GM12878 (cell line): ENCODE data around the gene MAST1. TPM values are rescaled to one million over a fixed set of nuclear protein-coding genes. Genes with fewer than 3 reads are reported as not detected.

ENCODE experiments used
- ATF7 ChIP-seq: fragments of 450-650 bp; IDR thresholded peaks from 2 replicates; pipeline ENCODE4 v1.6.1; 2016; ENCODE audit warnings: low read depth, mild to moderate bottlenecking
- BMI1 ChIP-seq: fragments of 450-650 bp; IDR thresholded peaks from 2 replicates; pipeline ENCODE4 v1.6.1; 2016; ENCODE audit warnings: mild to moderate bottlenecking, moderate library complexity, borderline replicate concordance
- BRCA1 ChIP-seq: IDR thresholded peaks from 2 replicates; pipeline ENCODE4 v1.6.1; 2011; ENCODE audit warnings: low read depth, low read length, improper control_type of control experiment
- CBX3 ChIP-seq: fragments of 200-600 bp; sonication (generic); IDR thresholded peaks from 2 replicates; pipeline ENCODE4 v1.6.1; 2016; ENCODE audit warnings: low read depth, borderline replicate concordance
- CEBPB ChIP-seq, 2 experiments: fragments of 150-350 bp in 1 of 2; IDR thresholded peaks; 2 replicates each; pipeline ENCODE4 v1.6.1; 2012 to 2014; ENCODE audit warnings: low read depth in 2 of 2, low read length in 2 of 2, borderline replicate concordance in 1 of 2, inconsistent platforms in 1 of 2
- EZH2 ChIP-seq: IDR thresholded peaks from 2 replicates; pipeline ENCODE4 v1.6.1; 2012; ENCODE audit warnings: low read depth, mild to moderate bottlenecking, control low read depth, inconsistent platforms, low read length, borderline replicate concordance; ENCODE audit not compliant: control insufficient read depth
- FOXK2 ChIP-seq: fragments of 450-650 bp; IDR thresholded peaks from 2 replicates; pipeline ENCODE4 v1.6.1; 2017; ENCODE audit warnings: mild to moderate bottlenecking, moderate library complexity
- HCFC1 ChIP-seq: fragments of 150-350 bp; IDR thresholded peaks from 2 replicates; pipeline ENCODE4 v1.6.1; 2014; ENCODE audit warnings: low read length
- IKZF1 ChIP-seq: fragments of 450-650 bp; conservative IDR thresholded peaks from 2 replicates; pipeline ENCODE4 v1.6.1; 2017; ENCODE audit warnings: antibody characterized with exemption, mild to moderate bottlenecking
- MAX ChIP-seq: IDR thresholded peaks from 2 replicates; pipeline ENCODE4 v1.6.1; 2012; ENCODE audit warnings: low read depth, low read length, improper control_type of control experiment
- MEF2A ChIP-seq: IDR thresholded peaks from 2 replicates; pipeline ENCODE4 v1.6.1; 2011; ENCODE audit warnings: low read depth, mild to moderate bottlenecking, low read length, moderate library complexity; ENCODE audit not compliant: insufficient read depth
- NBN ChIP-seq: fragments of 450-650 bp; IDR thresholded peaks from 2 replicates; pipeline ENCODE4 v1.6.1; 2016
- NR2C2 ChIP-seq: IDR thresholded peaks from 2 replicates; pipeline ENCODE4 v1.6.1; 2011; ENCODE audit warnings: borderline replicate concordance, low read depth; ENCODE audit not compliant: control insufficient read depth, insufficient read length
- PAX5 ChIP-seq: IDR thresholded peaks from 2 replicates; pipeline ENCODE4 v1.6.1; 2011; ENCODE audit warnings: low read depth, low read length, borderline replicate concordance
- POU2F2 ChIP-seq: IDR thresholded peaks from 3 replicates; pipeline ENCODE4 v1.6.1; 2011; ENCODE audit warnings: low read depth, mild to moderate bottlenecking, low read length, borderline replicate concordance
- RCOR1 ChIP-seq: conservative IDR thresholded peaks from 2 replicates; pipeline ENCODE4 v1.6.1; 2012; ENCODE audit warnings: low read depth, low read length, improper control_type of control experiment
- SMC3 ChIP-seq: IDR thresholded peaks from 2 replicates; pipeline ENCODE4 v1.6.1; 2011; ENCODE audit warnings: low read length, improper control_type of control experiment, borderline replicate concordance
- SUPT20H ChIP-seq: IDR thresholded peaks from 2 replicates; pipeline ENCODE4 v1.6.1; 2011; ENCODE audit warnings: low read depth, mild to moderate bottlenecking, low read length, moderate library complexity, borderline replicate concordance; ENCODE audit not compliant: control insufficient read depth
- TCF3 ChIP-seq: IDR thresholded peaks from 2 replicates; pipeline ENCODE4 v1.6.1; 2012; ENCODE audit warnings: low read depth, mild to moderate bottlenecking, low read length, borderline replicate concordance; ENCODE audit not compliant: insufficient read depth
- ZBTB4 ChIP-seq: fragments of 450-650 bp; formaldehyde crosslinking; IDR thresholded peaks from 2 replicates; pipeline ENCODE4 v1.4.0; 2022; ENCODE audit warnings: mild to moderate bottlenecking, moderate library complexity
- ZNF207 ChIP-seq: fragments of 450-650 bp; IDR thresholded peaks from 2 replicates; pipeline ENCODE4 v1.6.1; 2014; ENCODE audit warnings: antibody characterized with exemption, mild to moderate bottlenecking, borderline replicate concordance
- ZNF274 ChIP-seq: IDR thresholded peaks from one replicate; pipeline ENCODE4 v1.8.0; 2011; ENCODE audit not compliant: insufficient read length, insufficient read depth
- ZNF592 ChIP-seq: fragments of 450-650 bp; IDR thresholded peaks from 2 replicates; pipeline ENCODE4 v1.6.1; 2017; ENCODE audit warnings: mild to moderate bottlenecking, moderate library complexity
- polyA plus RNA-seq, 11 experiments: library from polyadenylated mRNA; depleted of rRNA in 4 of 11; unstranded in 6 of 11; stranded (reverse) in 5 of 11; fragments of >200 nt; fragmentation: Nextera tagmentation in 4 of 11; fragmentation: Illumina TruSeq in 1 of 11; extraction: Ambion mirVana in 4 of 11; extraction: Trizol in 1 of 11; gene quantifications; 1 replicate in 1 of 11; 2 replicates in 10 of 11; pipeline versions ENCODE4 v1.2.1 to v1.2.3, GENCODE V29; 2011 to 2016; ENCODE audit warnings: inconsistent platforms in 2 of 11, missing spikeins in 2 of 11, low read depth in 1 of 11
- total RNA-seq, 4 experiments: library from RNA; depleted of rRNA in 3 of 4; stranded (reverse); fragments of >200 nt in 3 of 4; fragmentation: Illumina TruSeq in 1 of 4; extraction: Trizol in 1 of 4; gene quantifications; 2 replicates each; pipeline versions ENCODE4 v1.2.1 to v1.2.3, GENCODE V29; 2013 to 2021

The MAST1 gene
- total and polyA plus RNA-seq, 10 of the 15 experiments (the other 5 are each of a cell fraction or from before 2014, with no cell fraction given), result 0.08 to 0.79 (median 0.44) TPM; not detected in 1

GRCh38 chr19:12789098-12789903 lies 49.0 kb upstream of the MAST1 start (continued):
- TF ChIP-seq NR2C2 (no peak), POU2F2 (no peak; the same call in 2 of the 3 replicates), MEF2A (no peak), NBN (peak; percentile 90; the same call in 1 of the 2 replicates), BMI1 (no peak), PAX5 (no peak), BRCA1 (no peak), TCF3 (0 out of 2 replicates have a peak, but pooled peaks have one; percentile 8), IKZF1 (peak; percentile 49), ZBTB4 (CRISPR knock-in tag) (0 out of 2 replicates have a peak, but pooled peaks have one; percentile 9), HCFC1 (no peak), SUPT20H (no peak), SMC3 (no peak), ZNF207 (0 out of 2 replicates have a peak, but pooled peaks have one; percentile 58), RCOR1 (no peak), CEBPB (IDR thresholded peaks at IDR 0.05; ENCODE audit: borderline replicate concordance in 1 of 2, low read depth in 2 of 2, low read length in 2 of 2) (no peak), EZH2 (no peak), ATF7 (no peak; the same call in 1 of the 2 replicates), FOXK2 (no peak), ZNF274 (no peak), CBX3 (no peak), ZNF592 (no peak), MAX (no peak)
